Measurements from ENCODE around the gene NEO1. TPM values are rescaled to one million over a fixed set of nuclear protein-coding genes. Genes with fewer than 3 reads are reported as not detected.
A peak's percentile ranks its signal among the peaks of the same experiment; 100 is the strongest.

Gene NEO1
- total and polyA plus RNA-seq, 4 donors, result 1.6 to 9.9 (median 5.8) TPM

DNA sequence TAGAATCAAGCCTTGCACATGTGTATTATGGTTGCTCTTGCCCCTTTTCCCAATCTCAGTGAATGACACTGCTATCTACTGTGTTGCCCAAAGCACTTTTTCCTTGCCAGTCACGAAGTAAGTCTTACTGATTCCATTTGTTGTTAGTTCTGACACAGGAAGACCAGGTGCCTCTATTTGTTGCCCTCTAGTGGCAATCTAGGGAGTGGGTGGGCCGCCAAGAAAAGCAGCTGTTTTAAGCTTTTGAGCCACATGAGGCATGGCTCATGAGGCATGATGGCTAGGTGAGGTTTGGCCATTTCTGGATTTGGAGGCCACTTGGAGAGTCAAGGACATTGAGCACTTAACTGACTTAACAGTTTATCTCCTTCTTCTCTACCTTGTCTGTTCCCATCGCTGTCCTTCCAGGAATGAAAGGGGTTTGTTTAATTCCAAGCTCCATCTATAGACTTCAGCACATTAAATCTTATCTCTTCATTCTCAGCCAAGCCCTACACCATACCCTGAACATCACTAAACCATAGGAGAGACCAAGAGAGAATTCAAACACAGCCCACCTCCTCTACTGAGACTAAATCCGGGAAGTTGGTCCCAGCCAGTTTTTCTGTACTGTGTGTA lies 213.4 kb downstream of the NEO1 start:
- 79% methylated on average over 4 of the region's 4 CpGs for WGBS
- H3K36me3 ChIP-seq (ENCODE audit: control insufficient read depth in 4 of 4, insufficient read depth in 3 of 4, low read depth in 1 of 4, low read length in 3 of 4), result peaks cover 0 to 13% (median 5%) of the 10 kb centered on the region in 4 donors

DNA sequence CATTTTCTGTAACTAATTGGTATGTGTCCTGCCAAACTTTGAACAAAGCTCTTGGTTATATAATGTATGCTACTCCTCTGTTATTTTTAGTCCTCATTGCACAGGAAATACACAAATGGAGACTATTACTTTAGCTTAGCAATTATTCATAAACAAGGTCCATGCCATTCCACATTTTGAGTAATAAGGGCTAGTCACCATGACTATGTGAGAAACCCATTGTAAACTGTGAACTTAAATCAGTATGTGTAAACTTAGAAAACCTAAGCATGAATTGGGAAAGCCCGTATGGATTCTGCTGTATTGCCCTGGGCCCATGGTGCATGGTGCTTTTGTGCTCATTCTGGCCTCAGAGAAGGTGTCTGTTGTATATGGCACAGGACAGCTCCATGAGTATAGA lies 216.2 kb downstream of the NEO1 start:
- Histone ChIP-seq H3K9ac (ENCODE audit: low read depth in 1 of 2, low read length in 2 of 2) (no peak overlapping the region), H3K36me3 (ENCODE audit: control insufficient read depth in 4 of 4, insufficient read depth in 3 of 4, low read depth in 1 of 4, low read length in 3 of 4) (peaks cover 0 to 6% (median 2%) of the 10 kb centered on the region in 4 donors), H3K4me3 (ENCODE audit: low read depth in 1 of 3, low read length in 3 of 3) (no peak overlapping the region), H3K27me3 (ENCODE audit: control insufficient read depth in 4 of 4, insufficient read depth in 4 of 4, low read length in 3 of 4) (no peaks in the 10 kb centered on the region), H3K9me3 (ENCODE audit: control insufficient read depth in 4 of 4, low read length in 3 of 4) (no peaks in the 10 kb centered on the region), H3K27ac (ENCODE audit: low read depth in 1 of 2, low read length in 2 of 2) (no peak overlapping the region), H3K4me1 (ENCODE audit: control insufficient read depth in 4 of 4, insufficient read depth in 4 of 4, low read length in 3 of 4) (peaks cover 0 to 2% (median 0%) of the 10 kb centered on the region in 4 donors)
- TF ChIP-seq JUND (IDR thresholded peaks at IDR 0.05) (no peak), NR2F2 (IDR thresholded peaks at IDR 0.05) (no peak), GABPA (IDR thresholded peaks at IDR 0.05 in 1 of 2, conservative IDR thresholded peaks at IDR 0.05 in 1 of 2) (no peak), SP1 (IDR thresholded peaks at IDR 0.05) (no peak)
- TF ChIP-seq, protein P1, sequence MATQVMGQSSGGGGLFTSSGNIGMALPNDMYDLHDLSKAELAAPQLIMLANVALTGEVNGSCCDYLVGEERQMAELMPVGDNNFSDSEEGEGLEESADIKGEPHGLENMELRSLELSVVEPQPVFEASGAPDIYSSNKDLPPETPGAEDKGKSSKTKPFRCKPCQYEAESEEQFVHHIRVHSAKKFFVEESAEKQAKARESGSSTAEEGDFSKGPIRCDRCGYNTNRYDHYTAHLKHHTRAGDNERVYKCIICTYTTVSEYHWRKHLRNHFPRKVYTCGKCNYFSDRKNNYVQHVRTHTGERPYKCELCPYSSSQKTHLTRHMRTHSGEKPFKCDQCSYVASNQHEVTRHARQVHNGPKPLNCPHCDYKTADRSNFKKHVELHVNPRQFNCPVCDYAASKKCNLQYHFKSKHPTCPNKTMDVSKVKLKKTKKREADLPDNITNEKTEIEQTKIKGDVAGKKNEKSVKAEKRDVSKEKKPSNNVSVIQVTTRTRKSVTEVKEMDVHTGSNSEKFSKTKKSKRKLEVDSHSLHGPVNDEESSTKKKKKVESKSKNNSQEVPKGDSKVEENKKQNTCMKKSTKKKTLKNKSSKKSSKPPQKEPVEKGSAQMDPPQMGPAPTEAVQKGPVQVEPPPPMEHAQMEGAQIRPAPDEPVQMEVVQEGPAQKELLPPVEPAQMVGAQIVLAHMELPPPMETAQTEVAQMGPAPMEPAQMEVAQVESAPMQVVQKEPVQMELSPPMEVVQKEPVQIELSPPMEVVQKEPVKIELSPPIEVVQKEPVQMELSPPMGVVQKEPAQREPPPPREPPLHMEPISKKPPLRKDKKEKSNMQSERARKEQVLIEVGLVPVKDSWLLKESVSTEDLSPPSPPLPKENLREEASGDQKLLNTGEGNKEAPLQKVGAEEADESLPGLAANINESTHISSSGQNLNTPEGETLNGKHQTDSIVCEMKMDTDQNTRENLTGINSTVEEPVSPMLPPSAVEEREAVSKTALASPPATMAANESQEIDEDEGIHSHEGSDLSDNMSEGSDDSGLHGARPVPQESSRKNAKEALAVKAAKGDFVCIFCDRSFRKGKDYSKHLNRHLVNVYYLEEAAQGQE (IDR thresholded peaks at IDR 0.05), result no peak
- DNase-seq (ENCODE audit: low spot score), result no peak
- WGBS, result 96% methylated on average over 1 of the region's 1 CpG

More for the DNA sequence above, 213.4 kb downstream of the NEO1 start:
- Histone ChIP-seq H3K27me3 (ENCODE audit: control insufficient read depth in 4 of 4, insufficient read depth in 4 of 4, low read length in 3 of 4) (no peaks in the 10 kb centered on the region), H3K4me3 (ENCODE audit: low read depth in 1 of 3, low read length in 3 of 3) (no peak overlapping the region), H3K9ac (ENCODE audit: low read depth in 1 of 2, low read length in 2 of 2) (no peak overlapping the region), H3K9me3 (ENCODE audit: control insufficient read depth in 4 of 4, low read length in 3 of 4) (no peaks in the 10 kb centered on the region), H3K4me1 (ENCODE audit: control insufficient read depth in 4 of 4, insufficient read depth in 4 of 4, low read length in 3 of 4) (peaks cover 0 to 2% (median 0%) of the 10 kb centered on the region in 4 donors), H3K27ac (ENCODE audit: low read depth in 1 of 2, low read length in 2 of 2) (no peak overlapping the region)
- DNase-seq (ENCODE audit: low spot score), result peak; percentile 36
- no peak for TF ChIP-seq SP1 (IDR thresholded peaks at IDR 0.05)
- no peak for TF ChIP-seq FOXA2 (IDR thresholded peaks at IDR 0.05)
- no peak for TF ChIP-seq FOXA1 (IDR thresholded peaks at IDR 0.05)
- no peak for TF ChIP-seq JUND (IDR thresholded peaks at IDR 0.05)
- TF ChIP-seq NR2F2 (IDR thresholded peaks at IDR 0.05), result no peak
- TF ChIP-seq YY1 (IDR thresholded peaks at IDR 0.05), result no peak
- TF ChIP-seq RAD21 (IDR thresholded peaks at IDR 0.05), result peak; percentile 35 to 70
- TF ChIP-seq CTCF (IDR thresholded peaks at IDR 0.05; ENCODE audit: low read depth, low read length, missing input control), result peak; percentile 37
- no peak for TF ChIP-seq EGR1 (IDR thresholded peaks at IDR 0.05; ENCODE audit: low read depth in 2 of 2)
